Sigmoid colon (tissue), 7 donors: ENCODE measurements around the gene PYGM. TPM values are rescaled to one million over a fixed set of nuclear protein-coding genes. Genes with fewer than 3 reads are reported as not detected.

ENCODE experiments used
- DNase-seq: peaks from one replicate; pipeline ENCODE4 v3.0.0-alpha.2; 2019
- H3K27ac ChIP-seq, 4 donors: fragments of 200-600 bp; sonication (generic); one replicate each; pipeline ENCODE4 v1.5.1; 2016 to 2019; ENCODE audit warnings: mild to moderate bottlenecking in 1 of 4
- H3K27me3 ChIP-seq, 3 donors: fragments of 200-600 bp; sonication (generic); one replicate each; pipeline ENCODE4 v1.5.1; 2019; ENCODE audit warnings: mild to moderate bottlenecking in 1 of 3
- H3K36me3 ChIP-seq, 4 donors: fragments of 200-600 bp; sonication (generic); one replicate each; pipeline ENCODE4 v1.5.1; 2016 to 2019
- H3K4me1 ChIP-seq, 4 donors: fragments of 200-600 bp; sonication (generic); one replicate each; pipeline ENCODE4 v1.5.1; 2017 to 2019
- H3K4me3 ChIP-seq, 4 donors: fragments of 200-600 bp; sonication (generic); one replicate each; pipeline ENCODE4 v1.5.1; 2017 to 2019; ENCODE audit warnings: mild to moderate bottlenecking in 2 of 4, moderate library complexity in 1 of 4
- H3K9me3 ChIP-seq, 4 donors: fragments of 200-600 bp in 3 of 4; sonication (generic) in 3 of 4; one replicate each; pipeline versions ENCODE4 v1.5.1 to v1.6.1; 2013 to 2019
- EP300 ChIP-seq, 4 donors: sonication (generic); formaldehyde crosslinking; IDR thresholded peaks; one replicate each; pipeline ENCODE4 v1.6.1; 2017; ENCODE audit warnings: antibody characterized with exemption in 4 of 4
- POLR2A ChIP-seq, 2 donors: fragments of 450-650 bp; IDR thresholded peaks; one replicate each; pipeline ENCODE4 v1.6.1; 2016; ENCODE audit warnings: antibody characterized with exemption in 2 of 2, mild to moderate bottlenecking in 2 of 2, moderate library complexity in 2 of 2
- POLR2AphosphoS5 ChIP-seq, 4 donors: sonication (generic); formaldehyde crosslinking; IDR thresholded peaks; one replicate each; pipeline ENCODE4 v1.6.1; 2017; ENCODE audit warnings: antibody characterized with exemption in 4 of 4
- WGBS, 2 donors: extraction: QIAGEN DNeasy Blood & Tissue Kit; methylation state at CpG; one replicate each; pipeline ENCODE4 v1.1.7; 2013; 5-methylcytosine and 5-hydroxymethylcytosine counted together
- intact Hi-C: fragments of 100-400 bp; cut with DNase I; formaldehyde crosslinking; loops from one replicate; pipeline ENCODE4 v1.15.1; 2023
- polyA plus RNA-seq, 3 donors: library from polyadenylated mRNA; stranded (reverse); fragments of 200-250 nt; gene quantifications; one replicate each; pipeline ENCODE4 v1.2.3, GENCODE V29; 2013
- total RNA-seq, 4 donors: library from RNA; depleted of rRNA; stranded (reverse); fragments of >200 nt; gene quantifications; one replicate each; pipeline ENCODE4 v1.1.0, GENCODE V29; 2016
- TF ChIP-seq, protein P1 (sequence below), 4 experiments: fragments of 450-650 bp in 3 of 4; fragments of 200-600 bp in 1 of 4; IDR thresholded peaks; one replicate each; pipeline ENCODE4 v1.5.1; 2016 to 2019; ENCODE audit warnings: antibody characterized with exemption in 4 of 4, mild to moderate bottlenecking in 3 of 4, moderate library complexity in 2 of 4
- donor health status: healthy with polysubstance abuse.
- donor health status: Bipolar disorder and iron deficiency.
- donor health status: healthy.

PYGM gene
- total and polyA plus RNA-seq, 7 donors, result 0.23 to 42.1 (median 10.5) TPM

DNA sequence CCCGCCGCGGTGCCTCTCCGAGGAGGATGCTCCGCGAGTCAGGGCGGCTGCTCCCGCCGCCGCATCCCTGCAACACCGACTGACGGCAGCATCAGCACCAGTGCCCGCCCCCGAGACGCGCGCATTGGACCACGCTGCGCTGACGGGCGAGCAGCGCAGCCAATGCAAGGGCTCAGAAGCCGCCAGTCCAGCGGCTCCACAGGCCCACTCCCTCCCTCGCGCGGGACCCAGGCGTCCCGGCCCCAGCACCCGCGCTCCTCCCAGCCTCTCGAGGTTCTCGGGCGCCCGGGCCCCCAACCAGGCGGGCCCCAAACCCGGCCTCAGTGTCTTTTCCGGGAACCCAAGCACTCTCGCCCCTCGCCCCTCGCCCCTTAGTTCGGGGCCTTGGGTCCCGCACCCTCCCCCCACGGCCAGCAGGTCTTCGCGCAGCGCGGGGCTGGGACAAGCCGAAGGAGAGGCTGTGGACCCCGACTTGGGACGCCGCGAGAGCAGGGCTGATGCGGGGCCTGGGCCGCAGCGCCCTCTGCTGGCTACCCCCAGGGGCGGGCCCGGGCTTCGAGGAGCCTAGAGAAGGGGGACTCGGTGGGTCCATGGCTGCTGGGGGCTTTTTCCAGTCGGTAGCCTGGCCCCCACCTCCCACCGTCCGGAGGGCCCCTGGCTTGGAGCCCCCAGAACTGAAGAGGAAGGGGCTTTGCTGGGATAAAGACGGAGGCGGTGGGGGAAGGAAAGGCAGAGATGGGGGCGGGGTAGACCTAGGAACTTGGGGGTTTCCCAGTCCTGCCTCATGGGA lies 36.5 kb downstream of the PYGM start, which contains the start of gene NRXN2:
Gene NRXN2, minus strand, starts transcription at position 81 of the 790 bp plus-strand sequence. CDS start 9,498 bp downstream, outside the sequence.
- WGBS, 2 donors, result 2% methylated on average over 66 of the region's 66 CpGs
- no peaks in the 10 kb centered on the region for H3K9me3 ChIP-seq
- intact Hi-C loops, result loop anchor here (1.0 to 5.0 kb wide), 2 partner anchors 35 to 171 kb away; no protein-coding TSS in a partner anchor
- no peaks in the 10 kb centered on the region for H3K36me3 ChIP-seq
- peak within 1 kb of the TSS; percentile 55 to 70 (median 62) for H3K4me3 ChIP-seq
- H3K27me3 ChIP-seq, result peaks cover 3 to 45% (median 36%) of the 10 kb centered on the region in 3 donors
- TF ChIP-seq POLR2AphosphoS5 (IDR thresholded peaks at IDR 0.05) (no peak), POLR2A (IDR thresholded peaks at IDR 0.05) (no peak)
- TF ChIP-seq, protein P1, sequence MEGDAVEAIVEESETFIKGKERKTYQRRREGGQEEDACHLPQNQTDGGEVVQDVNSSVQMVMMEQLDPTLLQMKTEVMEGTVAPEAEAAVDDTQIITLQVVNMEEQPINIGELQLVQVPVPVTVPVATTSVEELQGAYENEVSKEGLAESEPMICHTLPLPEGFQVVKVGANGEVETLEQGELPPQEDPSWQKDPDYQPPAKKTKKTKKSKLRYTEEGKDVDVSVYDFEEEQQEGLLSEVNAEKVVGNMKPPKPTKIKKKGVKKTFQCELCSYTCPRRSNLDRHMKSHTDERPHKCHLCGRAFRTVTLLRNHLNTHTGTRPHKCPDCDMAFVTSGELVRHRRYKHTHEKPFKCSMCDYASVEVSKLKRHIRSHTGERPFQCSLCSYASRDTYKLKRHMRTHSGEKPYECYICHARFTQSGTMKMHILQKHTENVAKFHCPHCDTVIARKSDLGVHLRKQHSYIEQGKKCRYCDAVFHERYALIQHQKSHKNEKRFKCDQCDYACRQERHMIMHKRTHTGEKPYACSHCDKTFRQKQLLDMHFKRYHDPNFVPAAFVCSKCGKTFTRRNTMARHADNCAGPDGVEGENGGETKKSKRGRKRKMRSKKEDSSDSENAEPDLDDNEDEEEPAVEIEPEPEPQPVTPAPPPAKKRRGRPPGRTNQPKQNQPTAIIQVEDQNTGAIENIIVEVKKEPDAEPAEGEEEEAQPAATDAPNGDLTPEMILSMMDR (IDR thresholded peaks at IDR 0.05), result peak; percentile 95 to 99 (median 96)
- peaks cover 0 to 7% (median 3%) of the 10 kb centered on the region in 4 donors for H3K4me1 ChIP-seq
- peak within 1 kb of the TSS; percentile 70 to 80 (median 74) for H3K27ac ChIP-seq
- DNase-seq, result peak; percentile 91

DNA sequence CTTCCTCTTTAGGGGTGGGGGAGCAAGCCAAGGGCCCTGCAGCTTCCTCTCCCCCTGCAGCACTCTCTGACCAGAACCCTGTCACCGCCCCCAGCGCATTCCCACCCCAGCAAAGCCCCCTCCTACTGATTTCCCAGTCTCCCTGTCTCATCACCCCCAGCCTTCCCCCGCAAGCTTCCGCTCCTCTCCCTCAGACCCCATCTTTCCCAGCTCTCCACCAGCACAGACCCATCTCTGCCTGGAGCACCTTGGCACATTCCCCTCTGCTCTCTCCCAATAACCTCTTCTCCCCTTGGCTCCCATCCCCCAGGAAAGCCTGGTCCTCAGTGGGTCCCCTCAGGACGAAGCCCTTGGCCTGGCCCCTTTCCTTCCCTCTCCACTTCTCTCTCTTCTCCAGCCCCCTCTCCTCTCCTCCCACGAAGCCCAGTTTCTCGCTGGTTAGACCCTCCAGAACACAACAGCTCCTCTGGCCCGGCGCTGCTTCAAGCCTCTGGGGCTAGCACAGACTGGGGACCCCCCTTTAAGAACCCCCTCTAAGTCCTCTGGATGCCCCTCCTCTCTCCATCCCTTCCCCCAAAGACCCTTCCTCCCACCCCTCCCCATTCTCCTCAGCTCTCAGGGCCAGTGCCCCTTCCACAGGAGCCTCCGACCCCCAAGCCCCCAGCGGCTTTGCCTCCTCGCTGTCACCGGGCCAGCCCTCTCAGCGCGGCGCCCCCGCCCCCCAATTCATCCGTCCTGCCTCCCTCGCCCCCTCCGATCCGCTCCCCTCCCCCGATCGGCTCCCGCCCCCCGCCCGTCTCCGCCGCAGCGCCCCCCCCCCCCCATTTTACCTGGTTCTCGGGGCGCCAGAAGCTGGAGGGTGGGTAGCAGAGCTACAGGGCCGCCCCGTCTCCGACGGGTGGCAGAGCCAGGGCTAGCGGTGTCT lies 37.4 kb downstream of the PYGM start:
- peaks cover 3 to 54% (median 45%) of the 10 kb centered on the region in 3 donors for H3K27me3 ChIP-seq
- TF ChIP-seq EP300 (IDR thresholded peaks at IDR 0.05), result no peak
- TF ChIP-seq, protein P1 (IDR thresholded peaks at IDR 0.05), result no peak
- TF ChIP-seq POLR2A (IDR thresholded peaks at IDR 0.05), result no peak
- no peak for TF ChIP-seq POLR2AphosphoS5 (IDR thresholded peaks at IDR 0.05)
- peak overlapping the region in 1 of 4 donors; percentile 66 for H3K4me3 ChIP-seq
- WGBS, 2 donors, result 12 to 13% methylated on average over 32 to 36 of the region's 36 CpGs
- H3K36me3 ChIP-seq, result no peaks in the 10 kb centered on the region
- H3K9me3 ChIP-seq, result no peaks in the 10 kb centered on the region
- peaks cover 0 to 7% (median 3%) of the 10 kb centered on the region in 4 donors for H3K4me1 ChIP-seq
- no peak for DNase-seq
- intact Hi-C loops, result loop anchor here (1.0 to 5.0 kb wide), 2 partner anchors 34 to 170 kb away; no protein-coding TSS in a partner anchor
- H3K27ac ChIP-seq, result no peak overlapping the region

DNA sequence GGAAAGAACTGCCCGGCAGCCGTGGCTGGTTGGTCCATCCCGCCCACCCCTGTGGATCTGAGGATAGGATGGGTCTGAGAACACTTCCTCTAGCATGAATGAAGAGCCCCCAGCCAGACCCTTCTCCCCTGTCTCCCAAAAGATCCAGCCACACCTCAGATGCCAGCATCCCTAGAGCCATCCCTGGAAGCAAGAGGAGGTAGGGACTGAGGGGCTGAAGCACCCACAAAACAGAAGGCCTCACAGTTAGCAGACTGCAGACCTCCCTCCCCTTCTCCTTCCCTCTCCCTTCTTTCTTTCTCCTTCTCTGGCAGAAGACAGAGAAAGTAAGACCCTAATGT lies 38.4 kb downstream of the PYGM start:
- intact Hi-C loops, result loop anchor here (5.0 kb wide), 1 partner anchor 169 kb away; no protein-coding TSS in a partner anchor
- Histone ChIP-seq H3K4me3 (no peak overlapping the region), H3K4me1 (peaks cover 0 to 7% (median 3%) of the 10 kb centered on the region in 4 donors), H3K9me3 (no peaks in the 10 kb centered on the region), H3K27ac (no peak overlapping the region), H3K36me3 (no peaks in the 10 kb centered on the region), H3K27me3 (peaks cover 9 to 65% (median 56%) of the 10 kb centered on the region in 3 donors)
- TF ChIP-seq POLR2A (IDR thresholded peaks at IDR 0.05) (no peak), POLR2AphosphoS5 (IDR thresholded peaks at IDR 0.05) (no peak), EP300 (IDR thresholded peaks at IDR 0.05) (no peak)
- TF ChIP-seq, protein P1 (IDR thresholded peaks at IDR 0.05), result no peak
- no peak for DNase-seq
- 42 to 62% methylated on average over 3 of the region's 3 CpGs for WGBS, 2 donors

DNA sequence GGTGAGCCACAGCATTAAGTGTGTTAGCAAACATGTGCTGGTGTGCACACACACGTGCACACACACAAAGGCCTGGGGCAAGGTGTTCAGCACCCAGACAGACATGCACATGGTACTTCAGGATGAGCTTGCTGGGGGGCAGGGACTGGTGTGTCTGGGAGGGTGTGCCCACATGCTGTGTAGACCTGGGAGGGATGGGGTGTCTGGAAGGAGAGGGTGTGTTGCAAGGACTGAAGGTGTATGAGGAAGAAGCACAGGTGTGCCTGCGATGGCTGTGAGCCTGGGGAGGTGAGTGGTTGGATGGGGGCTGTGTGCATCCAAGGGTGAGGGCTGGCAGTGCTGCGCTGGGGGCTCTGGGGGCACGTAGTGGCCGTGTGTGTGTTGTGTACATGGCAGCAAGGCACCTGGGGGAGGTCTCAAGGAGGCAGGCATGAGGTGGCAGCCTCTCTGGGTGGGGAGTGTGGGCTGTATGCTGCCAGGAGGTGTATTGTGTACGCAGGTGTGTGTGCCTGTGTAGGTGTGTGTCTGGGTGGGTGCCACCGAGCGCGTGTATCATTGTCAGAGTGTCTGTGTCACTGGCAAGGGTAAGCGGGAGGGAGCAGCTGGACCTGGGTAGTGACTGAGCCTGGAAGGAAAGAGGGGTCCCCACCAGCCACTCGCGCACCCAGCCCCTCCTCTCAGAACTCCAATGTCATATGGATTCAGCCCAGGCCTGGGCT lies 39.0 kb downstream of the PYGM start:
- Histone ChIP-seq H3K27ac (no peak overlapping the region), H3K4me1 (peaks cover 0 to 7% (median 3%) of the 10 kb centered on the region in 4 donors), H3K36me3 (no peaks in the 10 kb centered on the region), H3K9me3 (no peaks in the 10 kb centered on the region), H3K4me3 (no peak overlapping the region), H3K27me3 (peaks cover 13 to 70% (median 61%) of the 10 kb centered on the region in 3 donors)
- intact Hi-C loops, result loop anchor here (5.0 kb wide), 1 partner anchor 168 kb away; no protein-coding TSS in a partner anchor
- TF ChIP-seq POLR2AphosphoS5 (IDR thresholded peaks at IDR 0.05), result no peak
- TF ChIP-seq EP300 (IDR thresholded peaks at IDR 0.05), result no peak
- no peak for TF ChIP-seq POLR2A (IDR thresholded peaks at IDR 0.05)
- TF ChIP-seq, protein P1 (IDR thresholded peaks at IDR 0.05), result no peak
- WGBS, 2 donors, result 38 to 75% methylated on average over 12 of the region's 12 CpGs
- DNase-seq, result no peak
